ENCODE results near the gene JDP2. TPM values are rescaled to one million over a fixed set of nuclear protein-coding genes. Genes with fewer than 3 reads are reported as not detected.

The JDP2 gene
- total RNA-seq, 1 experiment from 2014 or later: 45.3 TPM

DNA sequence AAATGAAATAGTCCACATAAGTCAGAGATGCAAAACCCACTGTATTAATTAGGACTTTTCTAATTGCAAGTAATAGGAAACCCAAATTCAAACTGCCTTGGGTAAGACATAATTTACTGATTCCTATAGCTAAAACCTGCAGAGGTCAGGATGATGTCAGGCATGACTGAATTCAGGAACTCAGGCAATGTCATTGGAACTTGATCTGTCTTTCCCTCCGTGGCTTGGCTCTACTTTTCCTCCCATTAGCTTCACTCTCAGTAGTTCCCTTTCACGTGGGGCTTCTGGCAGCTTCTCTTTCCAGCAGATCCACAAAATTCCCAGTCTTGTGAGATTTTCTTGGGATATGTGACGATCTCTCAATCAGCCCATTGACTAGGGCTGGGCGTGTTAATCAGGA is 2.4 kb upstream of the JDP2 start:
- Mint-ChIP-seq H3K4me3 (ENCODE audit: unreplicated experiment) (no peak overlapping the region), H3K4me1 (ENCODE audit: insufficient read depth, unreplicated experiment) (peaks cover 20% of the 10 kb centered on the region), H3K27me3 (ENCODE audit: insufficient read depth, unreplicated experiment) (no peaks in the 10 kb centered on the region), H3K27ac (ENCODE audit: low read depth, unreplicated experiment) (no peak overlapping the region), H3K9me3 (ENCODE audit: unreplicated experiment) (no peaks in the 10 kb centered on the region), H3K36me3 (ENCODE audit: insufficient read depth, unreplicated experiment) (peaks cover 6% of the 10 kb centered on the region)
- DNase-seq (ENCODE audit: unreplicated experiment): no peak
- ChIA-PET POLR2A (interaction anchor here (0.8 to 3.6 kb wide), 3 partner anchors 9 to 107 kb away, joined by 3 to 11 read pairs (median 3); no protein-coding TSS in a partner anchor), CTCF (interaction anchor here (0.9 to 2.4 kb wide), 4 partner anchors 30 to 135 kb away, joined by 3 to 9 read pairs (median 4); no protein-coding TSS in a partner anchor)
- BruUV-seq (replicated peaks): no TSS peak
- TF ChIP-seq, protein P1, sequence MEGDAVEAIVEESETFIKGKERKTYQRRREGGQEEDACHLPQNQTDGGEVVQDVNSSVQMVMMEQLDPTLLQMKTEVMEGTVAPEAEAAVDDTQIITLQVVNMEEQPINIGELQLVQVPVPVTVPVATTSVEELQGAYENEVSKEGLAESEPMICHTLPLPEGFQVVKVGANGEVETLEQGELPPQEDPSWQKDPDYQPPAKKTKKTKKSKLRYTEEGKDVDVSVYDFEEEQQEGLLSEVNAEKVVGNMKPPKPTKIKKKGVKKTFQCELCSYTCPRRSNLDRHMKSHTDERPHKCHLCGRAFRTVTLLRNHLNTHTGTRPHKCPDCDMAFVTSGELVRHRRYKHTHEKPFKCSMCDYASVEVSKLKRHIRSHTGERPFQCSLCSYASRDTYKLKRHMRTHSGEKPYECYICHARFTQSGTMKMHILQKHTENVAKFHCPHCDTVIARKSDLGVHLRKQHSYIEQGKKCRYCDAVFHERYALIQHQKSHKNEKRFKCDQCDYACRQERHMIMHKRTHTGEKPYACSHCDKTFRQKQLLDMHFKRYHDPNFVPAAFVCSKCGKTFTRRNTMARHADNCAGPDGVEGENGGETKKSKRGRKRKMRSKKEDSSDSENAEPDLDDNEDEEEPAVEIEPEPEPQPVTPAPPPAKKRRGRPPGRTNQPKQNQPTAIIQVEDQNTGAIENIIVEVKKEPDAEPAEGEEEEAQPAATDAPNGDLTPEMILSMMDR (IDR thresholded peaks at IDR 0.05; ENCODE audit: unreplicated experiment): no peak
- intact Hi-C loops (cut with micrococcal nuclease): loop anchor here (10.0 kb wide), 1 partner anchor 59 kb away; no protein-coding TSS in a partner anchor

DNA sequence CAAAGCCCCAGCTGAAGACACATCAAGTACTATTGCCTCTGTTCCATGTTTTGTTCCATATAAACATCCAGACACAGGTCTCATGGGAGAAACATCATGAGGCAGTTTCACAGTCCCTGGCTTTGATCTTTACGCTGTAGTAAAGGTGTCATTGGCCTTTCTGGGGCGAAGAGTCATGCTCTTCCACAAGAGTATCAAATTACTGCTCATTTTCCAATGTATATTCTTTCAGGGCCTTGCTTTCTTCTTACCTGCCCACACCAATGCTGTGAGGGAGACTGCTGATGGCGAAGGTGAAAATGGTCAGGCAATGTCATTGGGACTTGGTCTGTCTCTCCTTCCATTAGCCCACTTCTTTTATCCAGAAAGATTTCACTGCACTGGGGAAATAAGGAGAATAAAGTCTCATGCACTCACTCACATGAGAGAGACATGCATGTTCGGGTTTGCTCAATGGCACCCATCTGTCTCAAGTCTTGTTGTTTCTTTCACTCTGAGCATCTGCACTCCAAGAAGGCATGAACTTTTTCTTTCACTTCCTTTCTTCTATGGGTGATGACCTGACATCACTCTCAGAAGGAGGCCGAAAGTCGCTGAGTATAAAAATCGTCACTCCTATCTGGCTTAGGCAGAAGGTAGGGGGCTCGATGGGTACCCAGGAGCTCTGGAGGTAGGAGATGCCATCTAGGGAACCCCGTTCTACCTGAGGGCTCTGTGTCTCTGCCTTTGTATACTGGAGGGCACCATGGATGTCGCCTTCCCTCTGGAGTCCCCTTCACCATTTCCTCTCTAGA is 1.3 kb upstream of the JDP2 start:
- Mint-ChIP-seq H3K9me3 (ENCODE audit: unreplicated experiment) (no peaks in the 10 kb centered on the region), H3K27ac (ENCODE audit: low read depth, unreplicated experiment) (no peak overlapping the region), H3K27me3 (ENCODE audit: insufficient read depth, unreplicated experiment) (no peaks in the 10 kb centered on the region), H3K36me3 (ENCODE audit: insufficient read depth, unreplicated experiment) (peaks cover 6% of the 10 kb centered on the region), H3K4me3 (ENCODE audit: unreplicated experiment) (peak overlapping the region; percentile 76), H3K4me1 (ENCODE audit: insufficient read depth, unreplicated experiment) (peaks cover 22% of the 10 kb centered on the region)
- CTCF ChIA-PET: interaction anchor here (0.9 to 2.4 kb wide), 3 partner anchors 61 to 134 kb away, joined by 3 to 9 read pairs (median 4); no protein-coding TSS in a partner anchor
- no peak for DNase-seq (ENCODE audit: unreplicated experiment)
- intact Hi-C loops (cut with micrococcal nuclease): loop anchor here (2.0 to 10.0 kb wide), 2 partner anchors 58 to 134 kb away; no protein-coding TSS in a partner anchor
- BruUV-seq (replicated peaks): no TSS peak
- TF ChIP-seq, protein P1 (IDR thresholded peaks at IDR 0.05; ENCODE audit: unreplicated experiment): no peak
- POLR2A ChIA-PET: interaction anchor here (0.6 to 3.6 kb wide), 2 partner anchors 9 to 27 kb away, joined by 3 to 11 read pairs; no protein-coding TSS in a partner anchor

DNA sequence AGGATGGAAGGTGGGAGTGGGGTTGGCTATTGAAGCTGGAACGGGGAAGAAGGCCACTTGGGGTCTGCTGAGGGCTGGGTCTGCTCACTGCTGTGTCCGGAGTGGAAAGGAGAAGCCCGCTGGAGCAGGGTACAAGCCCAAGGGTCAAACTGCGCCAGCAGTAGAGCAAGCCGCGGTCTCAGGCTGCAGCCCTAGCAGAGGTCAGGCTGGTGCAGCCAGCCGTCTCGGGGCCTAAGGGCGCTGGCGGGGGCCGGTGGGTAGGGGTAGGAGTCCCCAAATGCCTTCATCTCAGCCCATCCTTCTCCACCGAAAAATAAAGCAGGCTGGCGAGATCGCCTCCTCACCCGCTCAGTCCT is 718 bp upstream of the JDP2 start:
- H3K27me3 Mint-ChIP-seq (ENCODE audit: insufficient read depth, unreplicated experiment): no peaks in the 10 kb centered on the region
- intact Hi-C loops (cut with micrococcal nuclease): loop anchor here (2.0 to 10.0 kb wide), 2 partner anchors 58 to 134 kb away; no protein-coding TSS in a partner anchor
- H3K36me3 Mint-ChIP-seq (ENCODE audit: insufficient read depth, unreplicated experiment): peaks cover 6% of the 10 kb centered on the region
- no TSS peak for BruUV-seq (replicated peaks)
- POLR2A ChIA-PET: interaction anchor here (1.2 to 4.1 kb wide), 4 partner anchors 24 to 134 kb away, joined by 4 to 29 read pairs (median 8); no protein-coding TSS in a partner anchor
- no peaks in the 10 kb centered on the region for H3K9me3 Mint-ChIP-seq (ENCODE audit: unreplicated experiment)
- H3K4me3 Mint-ChIP-seq (ENCODE audit: unreplicated experiment): peak overlapping the region; percentile 76
- DNase-seq (ENCODE audit: unreplicated experiment): no peak
- CTCF ChIA-PET: interaction anchor here (1.1 to 3.3 kb wide), 2 partner anchors 24 to 134 kb away, joined by 3 to 14 read pairs; no protein-coding TSS in a partner anchor
- H3K27ac Mint-ChIP-seq (ENCODE audit: low read depth, unreplicated experiment): no peak overlapping the region
- TF ChIP-seq, protein P1 (IDR thresholded peaks at IDR 0.05; ENCODE audit: unreplicated experiment): no peak
- peaks cover 18% of the 10 kb centered on the region for H3K4me1 Mint-ChIP-seq (ENCODE audit: insufficient read depth, unreplicated experiment)
